B cell (primary cell): ENCODE data around the gene THADA. TPM values are rescaled to one million over a fixed set of nuclear protein-coding genes. Genes with fewer than 3 reads are reported as not detected.

Experiments
- ATAC-seq: fragments of 200-7000 bp; cut with Tn5 transposase; one replicate; pipeline ENCODE4 v1.10.0; 2021; ENCODE audit warnings: low read depth, mild to moderate bottlenecking, moderate number of reproducible peaks, moderate library complexity
- CTCF ChIA-PET: fragments of 350-600 bp; sonication (Branson Sonifier 250); formaldehyde crosslinking; loops from one replicate; lab custom pipeline; 2021; ENCODE audit warnings: antibody characterized with exemption, inconsistent platforms; lab: Charles Lee
- POLR2A ChIA-PET: fragments of 350-600 bp; sonication (Branson Sonifier 250); formaldehyde crosslinking; loops from one replicate; lab custom pipeline; 2021; ENCODE audit warnings: antibody characterized with exemption; lab: Charles Lee
- DNase-seq: peaks from one replicate; pipeline ENCODE4 v3.0.0; 2013
- H2AFZ ChIP-seq: 2 replicates; pipeline ENCODE4 v1.6.1; 2012; ENCODE audit warnings: mild to moderate bottlenecking, low read depth, low read length; ENCODE audit not compliant: insufficient read depth, poor library complexity, severe bottlenecking
- H3K27ac ChIP-seq, 2 donors: 1 replicate in 1 of 2; 2 replicates in 1 of 2; pipeline ENCODE4 v1.5.1; 2012 to 2013; ENCODE audit warnings: low read length in 2 of 2, mild to moderate bottlenecking in 2 of 2, moderate library complexity in 1 of 2
- H3K27me3 ChIP-seq, 4 experiments: fragments of 200-600 bp in 1 of 4; sonication (generic) in 1 of 4; replicated peaks in 1 of 4; 1 replicate in 2 of 4; 2 replicates in 2 of 4; pipeline versions ENCODE4 v1.6.1 to v1.7.0; 2013 to 2016; ENCODE audit warnings: low read length in 3 of 4, mild to moderate bottlenecking in 2 of 4, mixed read lengths in 1 of 4, moderate library complexity in 1 of 4; ENCODE audit not compliant: insufficient read depth in 4 of 4, control insufficient read depth in 3 of 4; ENCODE audit errors: control extremely low read depth in 1 of 4
- H3K36me3 ChIP-seq, 2 experiments: replicated peaks in 1 of 2; 1 replicate in 1 of 2; 2 replicates in 1 of 2; pipeline versions ENCODE4 v1.6.1 to v1.7.1; 2013; ENCODE audit warnings: low read length in 1 of 2; ENCODE audit not compliant: insufficient read depth in 2 of 2, control insufficient read depth in 1 of 2; ENCODE audit errors: control extremely low read depth in 1 of 2, extremely low read depth in 1 of 2
- H3K4me1 ChIP-seq, 2 donors: fragments of 200-600 bp in 1 of 2; sonication (generic) in 1 of 2; 1 replicate in 1 of 2; 2 replicates in 1 of 2; pipeline versions ENCODE4 v1.5.1 to v1.6.1; 2013 to 2017; ENCODE audit warnings: low read length in 2 of 2; ENCODE audit not compliant: control insufficient read depth in 2 of 2, insufficient read depth in 2 of 2
- H3K4me2 ChIP-seq: replicated peaks from 2 replicates; pipeline ENCODE3; 2012; ENCODE audit warnings: mild to moderate bottlenecking, low read depth, low read length; ENCODE audit not compliant: poor library complexity, severe bottlenecking
- H3K4me3 ChIP-seq, 5 experiments: fragments of 200-600 bp in 1 of 5; sonication (generic) in 1 of 5; 1 replicate in 3 of 5; 2 replicates in 2 of 5; pipeline versions ENCODE4 v1.5.1 to v1.7.0; 2011 to 2016; ENCODE audit warnings: low read length in 4 of 5, mild to moderate bottlenecking in 4 of 5, low read depth in 2 of 5, control low read depth in 1 of 5, moderate library complexity in 1 of 5; ENCODE audit not compliant: insufficient read depth in 1 of 5; ENCODE audit errors: control extremely low read depth in 1 of 5, extremely low read depth in 1 of 5
- H3K79me2 ChIP-seq: fragments of 200-600 bp; sonication (generic); one replicate; pipeline ENCODE4 v1.6.0; 2016; ENCODE audit warnings: low read length; ENCODE audit not compliant: control insufficient read depth, insufficient read depth
- H3K9ac ChIP-seq: fragments of 200-600 bp; sonication (generic); 2 replicates; pipeline ENCODE4 v1.6.1; 2017; ENCODE audit warnings: mild to moderate bottlenecking, low read length, moderate library complexity
- H3K9me3 ChIP-seq, 3 donors: one replicate each; pipeline versions ENCODE4 v1.6.1 to v1.7.1; 2013; ENCODE audit warnings: low read length in 2 of 3; ENCODE audit not compliant: control insufficient read depth in 2 of 3, insufficient read depth in 1 of 3; ENCODE audit errors: control extremely low read depth in 1 of 3
- H4K20me1 ChIP-seq: 2 replicates; pipeline ENCODE4 v1.6.0; 2012; ENCODE audit warnings: mild to moderate bottlenecking, low read length; ENCODE audit not compliant: insufficient read depth, control insufficient read depth, poor library complexity, severe bottlenecking
- H3K27ac Mint-ChIP-seq: one replicate; pipeline ENCODE4 v1.8.0; 2021; ENCODE audit warnings: mixed read lengths
- H3K27me3 Mint-ChIP-seq: one replicate; pipeline ENCODE4 v1.8.0; 2021; ENCODE audit warnings: mixed read lengths
- H3K4me1 Mint-ChIP-seq: one replicate; pipeline ENCODE4 v1.8.0; 2021; ENCODE audit warnings: mixed read lengths
- H3K4me3 Mint-ChIP-seq: one replicate; pipeline ENCODE4 v1.8.0; 2021; ENCODE audit warnings: mixed read lengths
- H3K9me3 Mint-ChIP-seq: one replicate; pipeline ENCODE4 v1.8.0; 2022; ENCODE audit warnings: mixed read lengths; ENCODE audit not compliant: insufficient read depth
- CTCF ChIP-seq: fragments of 200-600 bp; IDR thresholded peaks from one replicate; pipeline ENCODE4 v1.8.0; 2022; ENCODE audit warnings: antibody characterized with exemption, mild to moderate bottlenecking
- EZH2 ChIP-seq: IDR thresholded peaks from 2 replicates; pipeline ENCODE4 v1.6.1; 2012; ENCODE audit warnings: borderline replicate concordance, low read depth, mild to moderate bottlenecking, moderate library complexity, low read length; ENCODE audit not compliant: insufficient read depth, poor library complexity, severe bottlenecking
- WGBS: methylation state at CpG from one replicate; pipeline ENCODE4 v1.1.5; 2013; ENCODE audit warnings: missing lambda C conversion rate; ENCODE audit not compliant: insufficient coverage; 5-methylcytosine and 5-hydroxymethylcytosine counted together
- intact Hi-C: fragments of 100-400 bp; cut with micrococcal nuclease; formaldehyde crosslinking; loops from one replicate; pipeline ENCODE4 v1.10.0; 2022
- polyA plus RNA-seq: library from polyadenylated mRNA; depleted of rRNA; stranded (reverse); fragments of >200 nt; gene quantifications from 2 replicates; pipeline ENCODE4 v1.2.3, GENCODE V29; 2012
- total RNA-seq, 2 donors: library from RNA; stranded (reverse); fragments of 120-200 nt in 1 of 2; gene quantifications; 1 replicate in 1 of 2; 2 replicates in 1 of 2; pipeline versions ENCODE4 v1.2.3 to v1.2.4, GENCODE V29; 2013 to 2022

Gene THADA
- total and polyA plus RNA-seq, 2 donors (not counting 1 experiment from before 2014, with no cell fraction given): 17.6 to 48.5 TPM

GRCh38 chr2:43515807-43516497 is 79.9 kb downstream of the THADA start:
- intact Hi-C loops: no loop called here
- CTCF ChIA-PET: no interaction called here

More at GRCh38 chr2:43515807-43516497, 79.9 kb downstream of the THADA start:
- H3K9ac ChIP-seq: no peak overlapping the region
- H3K36me3 ChIP-seq: peaks cover 3 to 13% of the 10 kb centered on the region in 2 experiments
- no peaks in the 10 kb centered on the region for H4K20me1 ChIP-seq
- no peak overlapping the region for H2AFZ ChIP-seq
- peaks cover 5% of the 10 kb centered on the region in 2 donors for H3K4me1 ChIP-seq
- H3K4me3 ChIP-seq: no peak overlapping the region
- TF ChIP-seq EZH2 (no peak), CTCF (no peak)
- Mint-ChIP-seq H3K27ac (peak overlapping the region; percentile 12), H3K9me3 (no peaks in the 10 kb centered on the region), H3K27me3 (no peaks in the 10 kb centered on the region), H3K4me1 (peaks cover 22% of the 10 kb centered on the region), H3K4me3 (peak overlapping the region; percentile 21)
- peak overlapping the region in 1 of 2 donors; percentile 17 for H3K27ac ChIP-seq
- POLR2A ChIA-PET: no interaction called here
- no peaks in the 10 kb centered on the region for H3K9me3 ChIP-seq
- ATAC-seq (no peak), DNase-seq (no peak)
- 100% methylated on average over 1 of the region's 5 CpGs for WGBS
- H3K4me2 ChIP-seq: no peak overlapping the region
- H3K79me2 ChIP-seq: no peaks in the 10 kb centered on the region
- no peaks in the 10 kb centered on the region for H3K27me3 ChIP-seq
